Spleen (tissue), 11 donors: Measurements from ENCODE around the gene KRTAP10-2. TPM values are rescaled to one million over a fixed set of nuclear protein-coding genes. Genes with fewer than 3 reads are reported as not detected.
A peak's percentile ranks its signal among the peaks of the same experiment; 100 is the strongest.

Experiments used
- DNase-seq: peaks from one replicate; pipeline ENCODE4 v3.0.0-alpha.2; 2020
- H3K27ac ChIP-seq, 8 donors: fragments of 200-600 bp; sonication (generic) in 7 of 8; 1 replicate in 4 of 8; 2 replicates in 4 of 8; pipeline versions ENCODE4 v1.5.0 to v1.8.0; 2016 to 2021; ENCODE audit warnings: inconsistent platforms in 4 of 8, mild to moderate bottlenecking in 4 of 8, moderate library complexity in 1 of 8
- H3K27me3 ChIP-seq, 7 donors: fragments of 200-600 bp; sonication (generic) in 6 of 7; replicated peaks in 1 of 7; 1 replicate in 4 of 7; 2 replicates in 3 of 7; pipeline versions ENCODE4 v1.5.0 to v1.8.0; 2016 to 2021; ENCODE audit warnings: inconsistent platforms in 3 of 7, mild to moderate bottlenecking in 1 of 7
- H3K36me3 ChIP-seq, 6 donors: fragments of 200-600 bp; sonication (generic) in 5 of 6; 1 replicate in 4 of 6; 2 replicates in 2 of 6; pipeline versions ENCODE4 v1.5.0 to v1.8.0; 2016 to 2021; ENCODE audit warnings: inconsistent platforms in 2 of 6
- H3K4me1 ChIP-seq, 6 donors: fragments of 200-600 bp; sonication (generic) in 5 of 6; 1 replicate in 3 of 6; 2 replicates in 3 of 6; pipeline versions ENCODE4 v1.5.0 to v1.8.0; 2016 to 2021; ENCODE audit warnings: inconsistent platforms in 3 of 6
- H3K4me3 ChIP-seq, 8 donors: fragments of 200-600 bp; sonication (generic) in 7 of 8; 1 replicate in 4 of 8; 2 replicates in 4 of 8; pipeline versions ENCODE4 v1.5.0 to v1.8.0; 2016 to 2021; ENCODE audit warnings: inconsistent platforms in 4 of 8, mild to moderate bottlenecking in 4 of 8, moderate library complexity in 2 of 8
- H3K9me3 ChIP-seq, 8 donors: fragments of 200-600 bp; sonication (generic) in 7 of 8; 1 replicate in 4 of 8; 2 replicates in 4 of 8; pipeline versions ENCODE4 v1.5.0 to v1.8.0; 2016 to 2021; ENCODE audit warnings: inconsistent platforms in 4 of 8
- CTCF ChIP-seq, 11 experiments: fragments of 200-600 bp in 7 of 11; fragments of 450-650 bp in 4 of 11; sonication (generic) in 4 of 11; IDR thresholded peaks in 8 of 11; conservative IDR thresholded peaks in 3 of 11; 1 replicate in 7 of 11; 2 replicates in 4 of 11; pipeline versions ENCODE4 v1.4.0 to v1.8.0; 2016 to 2021; ENCODE audit warnings: antibody characterized with exemption in 11 of 11, inconsistent platforms in 4 of 11, mild to moderate bottlenecking in 1 of 11
- POLR2A ChIP-seq, 3 donors: fragments of 450-650 bp; IDR thresholded peaks; one replicate each; pipeline ENCODE4 v1.5.1; 2017; ENCODE audit warnings: antibody characterized with exemption in 3 of 3, mild to moderate bottlenecking in 1 of 3
- POLR2AphosphoS5 ChIP-seq, 3 donors: sonication (generic); formaldehyde crosslinking; IDR thresholded peaks; one replicate each; pipeline ENCODE4 v1.5.1; 2017; ENCODE audit warnings: antibody characterized with exemption in 3 of 3
- WGBS, 5 donors: extraction: QIAGEN DNeasy Blood & Tissue Kit in 3 of 5; methylation state at CpG; one replicate each; pipeline versions ENCODE4 v1.1.5 to v1.1.7; 2013 to 2018; 5-methylcytosine and 5-hydroxymethylcytosine counted together
- intact Hi-C: fragments of 100-400 bp; cut with DNase I; formaldehyde crosslinking; loops from one replicate; pipeline ENCODE4 v1.15.0; 2023; ENCODE audit warnings: low total_unique reads
- polyA plus RNA-seq, 3 donors: library from polyadenylated mRNA; stranded (reverse); fragments of 200-250 nt; gene quantifications; one replicate each; pipeline ENCODE4 v1.2.1, GENCODE V29; 2013
- total RNA-seq, 7 donors: library from RNA; depleted of rRNA in 3 of 7; stranded (reverse); fragments of >200 nt in 3 of 7; fragmentation: NEBNext Ultra II Directional in 4 of 7; extraction: Animal tissue kit (Norgen Biotek cat#: 25700) in 4 of 7; gene quantifications; one replicate each; pipeline versions ENCODE4 v1.1.0 to v1.2.1, GENCODE V29; 2016 to 2021
- donor health status: healthy with polysubstance abuse.
- donor health status: DM: no; HTN: no; CAD: no; lungs with moderate emphysema.
- donor health status: DM: no; HTN: no; CAD: no.
- donor health status: Bipolar disorder and iron deficiency.
- donor health status: healthy.
- donor health status: DM: no; HTN: no; CAD: no.
- donor health status: DM: yes; HTN: yes; CAD: no.

Gene KRTAP10-2
- total and polyA plus RNA-seq, 10 donors: not detected

DNA sequence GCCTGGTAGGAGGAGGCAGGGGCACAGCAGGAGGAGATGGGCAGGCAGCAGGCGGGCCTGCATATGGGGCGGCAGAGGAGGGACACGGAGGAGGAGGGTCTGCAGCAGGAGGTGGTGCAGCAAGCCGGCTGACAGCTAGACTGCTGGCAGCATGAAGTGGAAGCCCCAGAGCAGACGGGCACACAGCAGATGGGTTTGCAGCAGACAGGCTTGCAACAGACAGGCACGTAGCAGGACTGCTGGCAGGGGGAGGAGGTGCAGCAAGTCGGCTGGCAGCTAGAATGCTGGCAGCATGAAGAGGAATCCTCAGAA is 28.5 kb upstream of the KRTAP10-2 start:
- DNase-seq: peak; percentile 28
- intact Hi-C loops: no loop called here
- Histone ChIP-seq H3K9me3 (peaks cover 3 to 54% (median 38%) of the 10 kb centered on the region in 8 donors), H3K4me3 (no peak overlapping the region), H3K4me1 (peaks cover 0 to 4% (median under 1%) of the 10 kb centered on the region in 6 donors), H3K27me3 (peaks cover 0 to 14% (median 0%) of the 10 kb centered on the region in 7 donors), H3K36me3 (no peaks in the 10 kb centered on the region), H3K27ac (no peak overlapping the region)
- no peak for TF ChIP-seq POLR2AphosphoS5 (IDR thresholded peaks at IDR 0.05)
- no peak for TF ChIP-seq POLR2A (IDR thresholded peaks at IDR 0.05)
- no peak for TF ChIP-seq CTCF (IDR thresholded peaks at IDR 0.05 in 8 of 11, conservative IDR thresholded peaks at IDR 0.05 in 3 of 11)
- WGBS, 5 donors: 68 to 79% (median 74%) methylated on average over 7 of the region's 7 CpGs

GRCh38 chr21:44579056-44579832 is 27.9 kb upstream of the KRTAP10-2 start:
- WGBS, 5 donors: 78 to 84% (median 80%) methylated on average over 16 to 22 of the region's 22 CpGs
- TF ChIP-seq POLR2AphosphoS5 (IDR thresholded peaks at IDR 0.05): no peak
- no peak for TF ChIP-seq CTCF (IDR thresholded peaks at IDR 0.05 in 8 of 11, conservative IDR thresholded peaks at IDR 0.05 in 3 of 11)
- no peak for TF ChIP-seq POLR2A (IDR thresholded peaks at IDR 0.05)
- peaks cover 0 to 9% (median 4%) of the 10 kb centered on the region in 6 donors for H3K4me1 ChIP-seq
- H3K4me3 ChIP-seq: no peak overlapping the region
- H3K9me3 ChIP-seq: peaks cover 3 to 54% (median 38%) of the 10 kb centered on the region in 8 donors
- H3K27ac ChIP-seq: no peak overlapping the region
- no peaks in the 10 kb centered on the region for H3K36me3 ChIP-seq
- intact Hi-C loops: no loop called here
- DNase-seq: peak; percentile 41
- peaks cover 0 to 15% (median 0%) of the 10 kb centered on the region in 7 donors for H3K27me3 ChIP-seq

DNA sequence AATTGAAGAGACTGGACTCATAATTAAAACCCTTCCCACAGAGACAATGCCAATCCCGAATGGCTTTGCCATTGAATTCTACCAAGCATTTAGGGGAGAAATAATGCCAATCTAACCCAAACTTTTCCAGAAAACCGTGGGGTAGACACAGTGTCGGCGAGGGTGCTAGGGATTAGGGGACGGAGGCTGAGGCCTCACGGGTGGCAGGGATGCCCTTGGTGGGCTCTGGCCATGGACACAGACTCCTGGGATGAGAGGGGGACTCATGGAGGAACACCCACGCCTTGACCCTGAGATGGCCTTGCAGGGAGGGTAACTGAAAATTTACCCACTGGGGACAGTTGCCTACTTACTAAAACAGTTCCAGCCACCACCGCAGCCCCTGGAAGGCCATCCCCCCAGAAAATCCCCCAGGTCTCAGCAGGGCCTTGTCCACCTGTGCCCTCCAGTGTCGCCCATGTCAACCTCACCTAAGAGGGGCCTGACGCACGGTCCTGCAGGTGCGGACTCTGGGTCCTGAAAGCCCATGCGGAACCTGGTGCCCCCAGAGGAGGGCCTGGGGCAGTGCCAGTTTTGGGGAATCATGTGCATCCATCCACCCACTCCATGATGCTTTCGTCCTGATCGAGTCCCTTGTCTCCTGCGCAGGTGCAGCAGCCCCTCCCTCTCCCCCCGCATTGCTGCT is 27.2 kb upstream of the KRTAP10-2 start:
- intact Hi-C loops: no loop called here
- WGBS, 5 donors: 91 to 95% (median 94%) methylated on average over 13 to 17 of the region's 17 CpGs
- TF ChIP-seq POLR2A (IDR thresholded peaks at IDR 0.05): no peak
- TF ChIP-seq POLR2AphosphoS5 (IDR thresholded peaks at IDR 0.05): no peak
- no peak for TF ChIP-seq CTCF (IDR thresholded peaks at IDR 0.05 in 8 of 11, conservative IDR thresholded peaks at IDR 0.05 in 3 of 11)
- DNase-seq: peak; percentile 41
- no peak overlapping the region for H3K4me3 ChIP-seq
- H3K4me1 ChIP-seq: peaks cover 0 to 10% (median 4%) of the 10 kb centered on the region in 6 donors
- H3K9me3 ChIP-seq: peaks cover 3 to 54% (median 38%) of the 10 kb centered on the region in 8 donors
- no peak overlapping the region for H3K27ac ChIP-seq
- no peaks in the 10 kb centered on the region for H3K36me3 ChIP-seq
- peaks cover 0 to 19% (median 0%) of the 10 kb centered on the region in 7 donors for H3K27me3 ChIP-seq

DNA sequence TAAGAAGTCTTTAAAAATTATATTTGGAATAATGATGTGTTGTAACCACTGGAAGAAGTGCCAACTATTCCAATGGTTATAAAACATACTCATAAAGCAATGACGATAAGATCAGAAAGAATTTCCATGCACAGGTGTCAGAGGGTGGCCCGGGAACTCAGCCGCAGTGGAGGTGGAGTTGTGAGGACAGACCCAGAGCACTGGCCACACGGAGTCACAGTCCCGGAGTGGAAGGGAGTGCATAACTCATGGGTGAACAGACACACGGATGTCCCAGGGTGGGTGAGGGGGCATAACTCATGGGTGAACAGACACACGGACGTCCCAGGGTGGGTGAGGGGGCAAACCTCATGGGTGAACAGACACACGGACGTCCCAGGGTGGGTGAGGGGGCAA is 24.7 kb upstream of the KRTAP10-2 start:
- no peaks in the 10 kb centered on the region for H3K36me3 ChIP-seq
- H3K4me3 ChIP-seq: no peak overlapping the region
- peaks cover 0 to 24% (median 0%) of the 10 kb centered on the region in 7 donors for H3K27me3 ChIP-seq
- peak; percentile 17 for DNase-seq
- peaks cover 0 to 10% (median 4%) of the 10 kb centered on the region in 6 donors for H3K4me1 ChIP-seq
- H3K27ac ChIP-seq: no peak overlapping the region
- TF ChIP-seq CTCF (IDR thresholded peaks at IDR 0.05 in 8 of 11, conservative IDR thresholded peaks at IDR 0.05 in 3 of 11) (no peak), POLR2AphosphoS5 (IDR thresholded peaks at IDR 0.05) (no peak), POLR2A (IDR thresholded peaks at IDR 0.05) (no peak)
- H3K9me3 ChIP-seq: peaks cover 3 to 47% (median 26%) of the 10 kb centered on the region in 8 donors
- intact Hi-C loops: no loop called here
- WGBS, 5 donors: 84 to 93% (median 89%) methylated on average over 8 to 10 of the region's 10 CpGs
